Transverse colon (tissue), 3 donors: ENCODE data around the gene PRKAR1B.

Experiments used
- POLR2A ChIP-seq: fragments of 450-650 bp; IDR thresholded peaks from one replicate; pipeline ENCODE4 v1.6.1; 2016; ENCODE audit warnings: antibody characterized with exemption, mild to moderate bottlenecking, moderate library complexity
- TF ChIP-seq, protein P1 (sequence below), 5 experiments: fragments of 200-600 bp in 3 of 5; fragments of 450-650 bp in 2 of 5; sonication (generic) in 3 of 5; IDR thresholded peaks; 1 replicate in 2 of 5; 2 replicates in 3 of 5; pipeline ENCODE4 v1.5.1; 2016 to 2017; ENCODE audit warnings: antibody characterized with exemption in 5 of 5, inconsistent platforms in 3 of 5, mild to moderate bottlenecking in 2 of 5, moderate library complexity in 1 of 5

DNA sequence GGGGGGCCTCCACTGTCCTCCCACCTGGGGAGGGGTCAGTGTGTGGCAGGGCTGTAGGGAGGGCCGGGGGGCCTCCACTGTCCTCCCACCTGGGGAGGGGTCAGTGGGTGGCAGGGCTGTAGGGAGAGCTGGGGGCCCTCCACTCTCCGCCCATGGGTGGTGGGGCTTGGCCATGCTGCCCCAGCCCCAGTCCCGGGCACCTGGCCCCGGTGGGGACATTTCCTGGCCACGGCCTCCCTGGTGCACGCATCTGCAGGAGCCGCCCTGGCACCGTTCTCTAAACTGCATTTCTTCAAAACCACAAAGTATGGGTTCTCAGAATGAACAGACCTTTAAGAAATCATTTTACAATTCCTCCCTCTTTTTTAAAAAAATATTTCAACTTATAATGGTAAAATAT lies 118.1 kb downstream of the PRKAR1B start:
- TF ChIP-seq, protein P1, sequence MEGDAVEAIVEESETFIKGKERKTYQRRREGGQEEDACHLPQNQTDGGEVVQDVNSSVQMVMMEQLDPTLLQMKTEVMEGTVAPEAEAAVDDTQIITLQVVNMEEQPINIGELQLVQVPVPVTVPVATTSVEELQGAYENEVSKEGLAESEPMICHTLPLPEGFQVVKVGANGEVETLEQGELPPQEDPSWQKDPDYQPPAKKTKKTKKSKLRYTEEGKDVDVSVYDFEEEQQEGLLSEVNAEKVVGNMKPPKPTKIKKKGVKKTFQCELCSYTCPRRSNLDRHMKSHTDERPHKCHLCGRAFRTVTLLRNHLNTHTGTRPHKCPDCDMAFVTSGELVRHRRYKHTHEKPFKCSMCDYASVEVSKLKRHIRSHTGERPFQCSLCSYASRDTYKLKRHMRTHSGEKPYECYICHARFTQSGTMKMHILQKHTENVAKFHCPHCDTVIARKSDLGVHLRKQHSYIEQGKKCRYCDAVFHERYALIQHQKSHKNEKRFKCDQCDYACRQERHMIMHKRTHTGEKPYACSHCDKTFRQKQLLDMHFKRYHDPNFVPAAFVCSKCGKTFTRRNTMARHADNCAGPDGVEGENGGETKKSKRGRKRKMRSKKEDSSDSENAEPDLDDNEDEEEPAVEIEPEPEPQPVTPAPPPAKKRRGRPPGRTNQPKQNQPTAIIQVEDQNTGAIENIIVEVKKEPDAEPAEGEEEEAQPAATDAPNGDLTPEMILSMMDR (IDR thresholded peaks at IDR 0.05), result no peak
- TF ChIP-seq POLR2A, result no peak
